Muscle of arm (tissue), 12 donors: ENCODE results near the gene SUPT4H1. TPM values are rescaled to one million over a fixed set of nuclear protein-coding genes. Genes with fewer than 3 reads are reported as not detected.

Source experiments
- DNase-seq: peaks from one replicate; pipeline ENCODE4 v3.0.0-alpha.2; 2013
- polyA plus RNA-seq, 12 donors: library from polyadenylated mRNA; unstranded; fragments of 120-200 nt; gene quantifications; one replicate each; pipeline ENCODE4 v1.2.1, GENCODE V29; 2013; ENCODE audit not compliant: insufficient read length in 12 of 12

SUPT4H1 gene
- polyA plus RNA-seq, 12 donors = 70.2 to 104 (median 87.3) TPM; not detected in 1

DNA sequence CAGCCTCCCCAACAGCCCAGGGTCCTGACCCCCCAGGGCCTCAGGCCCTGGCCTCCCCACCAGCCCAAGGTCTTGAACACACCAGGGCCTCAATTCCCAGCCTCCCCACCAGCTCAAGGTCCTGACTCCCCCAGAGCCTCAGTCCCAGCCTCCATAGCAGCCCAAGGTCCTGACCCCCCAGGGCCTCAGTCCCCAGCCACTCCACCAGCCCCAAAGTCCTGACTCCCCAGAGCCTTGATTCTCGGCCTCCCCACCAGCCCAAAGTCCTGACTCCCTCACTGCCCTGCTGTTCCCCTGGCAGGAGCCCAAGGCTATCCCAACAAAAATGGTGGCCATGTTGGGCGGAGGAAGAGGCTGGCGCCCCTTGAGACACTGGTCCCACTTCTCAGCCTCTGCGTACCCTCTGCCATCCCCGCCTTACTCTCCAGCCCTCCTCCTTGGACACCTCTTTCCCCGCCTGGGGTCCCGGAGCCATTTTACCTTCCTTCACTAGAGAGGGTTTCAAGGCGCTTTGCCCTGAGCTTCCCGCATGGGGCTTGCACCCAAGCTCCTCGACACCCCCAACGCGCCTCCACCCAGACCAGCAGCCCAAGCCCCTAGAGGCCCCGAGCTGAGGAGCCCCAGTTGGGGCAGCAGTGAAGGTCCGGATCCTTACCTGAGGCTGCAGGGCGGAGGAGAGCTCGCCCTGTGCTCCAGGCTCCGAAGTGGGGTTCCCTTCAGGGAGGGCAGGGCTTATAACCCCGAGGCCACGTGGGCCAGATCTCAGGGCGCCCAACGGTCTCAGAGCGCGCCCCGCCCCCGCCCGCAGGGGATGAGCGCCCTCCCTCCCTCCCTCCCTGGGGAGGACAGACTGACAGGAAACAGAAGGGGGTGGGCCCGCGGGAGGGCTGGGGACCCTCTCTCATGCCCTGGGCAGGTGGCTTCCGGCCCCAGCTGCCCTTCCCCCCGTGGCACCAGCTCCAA, 19.9 kb downstream of the SUPT4H1 start:
- no peak for DNase-seq

DNA sequence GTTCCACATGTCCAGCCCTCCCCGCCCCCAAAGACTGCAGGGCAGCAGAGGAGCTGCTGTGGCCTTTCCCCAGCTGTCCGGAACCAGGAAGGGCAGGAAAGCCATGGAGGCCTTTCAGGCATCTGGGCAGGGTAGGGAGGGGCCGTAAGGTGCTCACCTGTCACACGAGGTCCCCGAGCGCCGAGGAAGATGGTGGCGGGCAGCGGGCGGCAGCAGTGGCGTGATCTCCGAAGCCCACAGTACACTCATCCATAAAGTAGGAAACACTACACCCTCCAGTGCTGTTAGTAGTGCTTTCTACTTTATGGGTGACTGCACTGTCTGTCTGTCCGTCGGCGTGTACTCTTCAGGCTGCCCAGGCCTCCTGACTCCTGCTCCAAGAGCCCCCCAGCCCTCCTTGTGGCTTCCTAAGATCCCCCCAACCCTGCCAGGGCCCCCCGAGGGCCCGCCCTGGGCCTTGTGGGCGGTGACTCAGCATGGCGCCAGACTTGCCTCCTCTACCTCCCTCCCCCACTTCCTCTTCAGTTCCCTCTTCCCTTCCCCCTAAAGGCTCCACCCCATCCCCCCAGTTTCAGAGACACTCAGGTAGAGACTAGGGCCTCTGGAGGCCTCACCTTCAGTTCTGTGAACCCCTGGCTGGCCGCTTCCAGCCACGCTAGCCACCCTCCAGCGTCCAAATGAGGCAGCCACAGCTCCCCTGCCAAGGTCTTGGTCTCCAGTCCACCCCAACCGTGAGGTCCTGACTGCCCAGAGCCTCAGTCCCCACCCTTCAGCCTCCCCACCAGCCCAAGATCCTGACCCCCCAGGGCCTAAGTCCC, 20.8 kb downstream of the SUPT4H1 start:
- DNase-seq = no peak

DNA sequence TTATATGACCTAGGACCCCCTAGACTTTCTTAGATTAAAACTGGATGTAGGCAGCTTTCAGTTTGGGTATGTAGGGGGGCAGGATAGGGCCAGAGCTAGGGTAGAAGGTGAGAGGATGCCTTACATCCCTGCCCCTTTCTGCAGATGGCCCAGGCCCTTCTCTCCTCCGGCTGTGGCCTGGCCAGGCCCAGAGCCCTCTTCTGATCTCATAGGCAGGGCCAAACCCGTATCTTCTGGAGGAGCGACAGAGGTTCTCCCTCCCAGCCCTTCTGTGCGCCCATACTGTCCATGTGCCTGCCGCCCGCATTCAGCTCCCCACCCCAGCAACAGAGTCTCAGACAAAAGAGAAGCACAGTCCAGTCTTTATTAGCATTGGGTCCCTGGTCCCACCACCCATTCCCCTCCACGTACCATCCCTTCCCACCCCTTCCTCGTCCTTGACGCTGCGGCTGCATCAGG, 21.4 kb downstream of the SUPT4H1 start:
- DNase-seq = no peak

DNA sequence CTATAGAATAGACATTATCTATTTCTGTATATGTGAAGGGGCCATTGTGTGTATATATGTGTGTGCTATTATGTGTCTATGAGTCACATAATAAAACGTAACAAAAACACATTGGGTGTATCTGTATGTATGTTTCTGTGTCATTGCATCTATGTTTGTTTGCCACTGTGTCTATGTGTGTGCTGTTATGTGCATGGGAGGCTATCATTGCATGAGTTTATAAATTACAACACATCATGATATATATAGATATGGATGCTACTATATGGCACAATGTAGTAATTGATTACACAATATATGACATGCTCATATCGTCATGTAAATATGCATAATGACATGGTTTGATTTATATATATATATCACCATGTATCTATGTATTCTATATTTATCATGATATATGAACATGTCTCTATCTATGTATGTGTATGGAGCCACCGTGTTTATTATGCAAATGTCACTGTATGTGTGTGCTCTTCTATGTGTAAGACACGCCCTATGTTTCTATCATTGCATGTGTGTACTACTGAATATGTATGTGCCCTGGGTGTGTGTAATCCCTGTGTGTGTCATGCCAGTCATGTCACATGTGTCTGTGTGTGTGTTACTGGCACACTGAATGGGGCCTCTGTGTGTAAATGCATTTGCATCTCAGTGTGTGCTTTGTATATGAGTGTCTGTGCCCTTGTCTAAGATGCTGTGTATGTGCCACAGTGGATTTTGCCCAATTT, 22.0 kb downstream of the SUPT4H1 start:
- no peak for DNase-seq

DNA sequence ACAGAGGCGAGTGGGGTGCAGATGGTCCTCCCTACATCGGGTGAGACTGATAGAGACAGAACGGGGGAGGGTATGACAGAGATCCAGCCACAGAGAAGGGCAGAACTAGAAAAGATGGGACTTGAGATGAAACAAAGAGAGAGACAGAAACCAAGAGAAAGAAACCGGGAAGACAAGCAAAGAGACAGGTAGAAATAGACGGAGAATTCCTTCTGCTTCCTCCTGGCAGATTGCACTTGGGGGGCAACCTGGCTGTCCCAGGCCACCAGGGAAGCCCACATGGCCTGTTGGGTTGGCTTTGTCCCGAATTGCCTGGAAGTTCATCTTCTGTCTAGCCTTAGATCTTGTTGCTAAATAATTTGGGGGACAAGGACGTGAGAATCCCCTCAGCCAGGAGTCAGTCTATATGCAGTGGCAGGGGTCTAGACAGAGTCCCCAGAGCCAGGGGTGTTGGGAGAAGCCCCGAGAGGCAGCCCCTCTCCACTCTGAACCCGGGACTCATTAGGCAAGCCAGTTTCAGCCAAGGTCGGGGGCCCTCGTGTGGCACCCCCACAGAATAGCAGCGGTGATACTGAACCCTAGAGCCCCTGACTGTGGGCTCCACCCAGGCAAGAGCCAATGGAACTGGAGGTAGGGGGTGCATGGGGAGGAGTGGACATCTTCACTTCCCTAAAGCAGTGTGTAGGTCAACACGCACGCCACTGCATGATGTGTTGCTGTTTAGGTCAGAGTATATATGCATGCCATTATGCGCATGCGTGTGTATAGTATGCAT, 22.8 kb downstream of the SUPT4H1 start:
- no peak for DNase-seq

DNA sequence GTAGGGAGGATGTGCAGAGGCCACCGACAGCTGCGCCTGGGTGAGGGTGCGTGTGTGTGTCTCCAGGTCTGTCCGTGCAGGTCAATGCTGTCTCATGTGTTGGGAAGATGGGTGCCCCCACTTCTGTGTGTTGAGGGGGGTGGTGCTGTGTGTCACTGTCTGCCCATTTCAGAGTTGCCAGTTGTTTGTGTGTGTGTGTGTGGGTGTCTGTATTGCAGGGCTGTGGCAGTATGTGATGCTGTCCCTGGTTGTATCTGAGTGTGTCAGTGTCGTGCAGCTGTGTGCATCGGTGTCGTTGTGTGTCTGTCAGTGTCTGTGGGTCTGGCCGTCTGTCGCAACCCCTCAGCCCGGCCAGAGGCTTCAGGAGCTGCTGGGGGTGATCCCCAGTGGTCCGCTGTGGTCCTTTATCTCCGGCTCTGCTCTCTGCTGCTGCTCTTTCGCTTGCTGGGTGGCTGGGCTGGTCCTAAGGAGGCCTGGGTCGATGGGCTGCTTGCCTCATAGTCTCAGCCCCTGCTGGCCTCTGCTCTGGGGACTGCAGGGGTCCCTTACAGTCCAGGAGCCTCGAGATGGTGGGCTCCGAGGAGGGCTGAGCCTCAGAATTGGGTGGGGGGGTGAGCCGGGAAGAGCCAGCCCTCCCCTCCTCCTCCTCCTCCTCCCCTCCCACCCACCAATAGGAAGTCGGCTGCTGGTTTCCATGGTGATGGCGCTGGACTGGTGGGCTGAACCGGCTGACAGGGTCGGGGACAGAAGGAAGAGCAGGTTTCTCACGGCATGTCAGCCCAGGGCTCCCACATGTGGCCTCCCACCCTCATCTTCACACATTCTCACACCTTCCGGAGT, 23.6 kb downstream of the SUPT4H1 start, which contains the start of gene TSPOAP1:
Gene TSPOAP1 (minus strand): TSS at position 601 of the 840 bp plus-strand sequence. CDS start 875 bp downstream, outside the sequence.
- no peak for DNase-seq

DNA sequence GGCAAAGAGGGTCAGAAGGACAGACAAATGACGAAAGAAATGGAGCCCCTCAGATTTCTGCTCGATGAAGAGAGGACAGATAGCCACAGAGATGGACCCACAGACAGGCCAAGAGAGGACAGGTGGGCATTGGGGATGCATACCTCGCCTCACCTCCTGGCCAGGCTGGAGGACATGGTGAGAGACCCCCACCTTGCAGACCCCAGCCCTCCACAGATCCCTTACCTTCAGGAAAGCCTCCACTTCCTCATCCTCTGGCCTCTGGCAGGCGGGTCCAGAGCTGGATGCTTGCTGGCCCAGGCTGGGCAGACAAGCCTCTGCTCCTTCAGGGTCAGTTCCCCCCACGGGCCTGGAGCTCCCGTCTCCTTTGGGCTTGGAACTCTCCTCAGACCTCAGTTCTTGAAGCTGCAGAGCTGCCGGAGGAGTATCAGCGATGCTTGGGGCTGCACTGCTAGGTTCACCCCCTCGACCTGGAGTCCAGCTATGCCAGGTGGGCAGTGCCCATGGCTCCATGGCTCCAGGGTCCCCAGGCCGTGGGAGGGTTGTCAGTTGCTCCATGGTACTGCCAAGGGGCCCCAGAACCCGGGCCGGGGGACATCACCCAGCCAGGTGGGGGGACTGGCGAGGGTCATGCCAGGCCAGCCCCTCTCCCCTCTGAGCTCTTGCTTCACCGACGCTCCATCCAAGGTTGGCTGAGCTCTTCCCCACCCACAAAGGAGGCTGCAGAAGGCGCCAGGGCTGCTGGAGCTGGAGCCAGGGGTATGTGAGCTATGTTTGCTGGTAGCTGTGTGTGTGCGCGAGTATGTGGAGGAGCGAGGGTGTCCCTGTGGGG, 24.4 kb downstream of the SUPT4H1 start:
- DNase-seq = no peak

DNA sequence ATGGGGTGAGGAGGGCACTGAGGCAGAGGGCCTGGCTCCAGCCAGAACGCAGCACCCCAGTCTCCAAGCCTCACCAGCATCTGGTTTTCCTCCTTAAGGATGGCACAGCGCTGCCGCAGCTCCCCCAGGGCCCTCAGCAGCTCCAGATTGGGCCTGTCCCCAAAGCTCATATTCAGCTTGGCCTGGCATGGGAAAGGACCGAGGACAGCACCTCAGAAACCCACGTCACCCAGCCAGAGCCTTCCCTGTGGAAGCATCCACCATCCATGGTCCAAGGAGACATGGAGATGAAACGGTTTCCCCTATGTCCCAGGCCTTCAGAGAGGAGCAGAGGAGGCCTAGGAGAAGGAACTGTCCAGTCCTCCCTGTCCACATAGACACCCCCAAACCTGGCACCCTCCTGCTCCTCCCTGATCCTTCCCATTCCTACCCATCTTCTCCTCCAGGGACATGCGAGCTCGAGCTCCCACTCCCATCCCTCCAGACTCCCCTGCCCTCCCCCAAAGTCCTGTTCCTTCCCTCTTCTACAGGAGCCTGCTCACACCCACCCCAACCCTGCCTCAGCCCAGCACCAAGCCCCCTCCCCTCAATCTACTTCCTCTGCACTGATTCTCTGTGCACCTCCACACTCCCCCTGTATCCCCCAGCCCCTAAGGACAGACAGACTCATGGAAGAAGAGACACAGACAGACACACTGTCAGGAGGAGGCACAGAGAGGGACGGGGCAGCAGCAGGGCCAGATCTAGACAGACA, 25.2 kb downstream of the SUPT4H1 start:
- no peak for DNase-seq

DNA sequence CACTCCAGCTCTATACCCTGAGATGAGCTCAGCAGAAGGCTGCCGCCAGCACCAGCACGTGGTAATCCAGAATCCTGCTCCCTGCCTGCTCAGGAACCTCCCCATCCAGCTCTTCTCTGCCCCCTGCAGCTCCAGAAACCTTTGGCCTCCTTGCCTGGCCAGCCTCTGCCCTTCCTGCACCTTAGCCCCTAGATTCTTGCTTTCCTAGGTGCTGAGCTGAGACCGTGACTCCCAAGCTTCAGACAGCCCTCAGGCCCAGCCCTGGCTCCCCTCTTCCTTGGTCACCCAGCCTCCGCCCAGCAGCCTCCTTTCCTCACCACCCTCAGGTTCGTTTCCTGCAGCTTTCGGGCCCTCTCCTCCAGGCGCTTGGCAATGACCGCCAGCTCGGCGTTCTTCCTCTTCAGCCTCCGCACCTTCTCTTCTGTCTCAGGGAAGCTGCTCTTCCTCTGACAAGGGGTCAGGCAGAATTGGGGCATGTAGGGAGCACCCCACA, 26.0 kb downstream of the SUPT4H1 start:
- DNase-seq = no peak

DNA sequence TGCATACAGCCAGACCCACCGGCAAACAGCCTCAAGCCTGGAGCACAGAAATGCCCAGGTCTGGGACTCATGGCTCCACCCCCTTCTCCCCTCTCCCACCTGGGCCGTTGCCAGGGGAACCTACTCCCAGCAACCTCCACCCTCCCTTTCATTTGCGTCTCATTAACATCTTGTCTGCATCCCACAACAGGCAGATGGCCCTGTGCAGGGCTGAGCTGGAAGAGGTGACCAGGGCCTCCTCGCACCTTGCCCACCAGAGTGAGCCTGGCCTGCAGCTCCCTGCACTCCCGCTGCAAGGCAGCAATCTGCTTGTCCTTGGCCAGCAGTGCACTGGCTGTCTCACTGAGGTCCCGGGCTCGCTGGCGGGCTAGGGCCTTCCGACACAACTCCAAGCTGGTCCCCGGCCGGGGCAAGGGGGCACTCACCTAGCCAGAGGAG, 26.7 kb downstream of the SUPT4H1 start:
- DNase-seq = no peak

DNA sequence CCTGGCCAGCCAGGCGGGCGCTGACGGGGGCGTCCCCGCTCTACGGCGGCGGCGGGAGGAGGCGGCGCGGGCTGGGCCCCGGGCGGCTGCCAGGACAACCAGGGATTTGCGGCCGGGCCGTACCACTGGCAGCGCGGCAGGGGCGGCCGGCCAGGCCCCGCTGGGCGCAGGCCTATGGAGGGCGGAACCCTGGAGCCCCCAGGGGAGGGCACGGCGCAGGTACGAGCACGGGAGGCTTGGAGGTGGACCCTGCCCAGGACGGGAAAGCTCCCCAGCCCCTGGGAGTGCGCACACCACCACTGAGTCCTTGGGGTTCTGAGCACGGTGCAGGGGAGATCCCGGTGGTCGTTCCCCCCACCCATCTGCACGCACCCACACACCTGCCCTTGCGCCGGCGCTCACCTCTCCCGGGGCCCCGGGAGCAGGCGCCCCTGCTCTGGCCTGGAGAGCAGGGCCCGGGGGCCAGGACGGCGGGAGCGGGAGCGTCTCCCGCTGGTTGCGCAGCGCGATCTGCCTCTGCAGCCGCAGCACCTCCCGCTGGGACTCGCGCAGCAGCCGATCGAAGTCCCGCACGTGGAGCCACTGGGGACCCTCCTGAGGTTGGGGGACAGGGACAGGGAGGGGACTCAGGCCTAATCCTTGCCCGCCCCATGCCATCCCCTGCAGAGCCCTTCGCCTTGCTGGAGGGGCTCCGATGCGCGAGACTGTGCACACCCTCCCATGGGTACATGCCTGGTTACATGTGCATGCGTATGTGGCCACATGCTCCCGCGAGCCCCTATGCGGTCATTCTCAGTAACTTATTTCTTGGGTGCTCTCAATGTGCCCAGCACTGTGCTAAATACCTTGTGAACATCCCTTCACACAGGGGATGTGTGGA, 27.4 kb downstream of the SUPT4H1 start:
- DNase-seq = no peak

DNA sequence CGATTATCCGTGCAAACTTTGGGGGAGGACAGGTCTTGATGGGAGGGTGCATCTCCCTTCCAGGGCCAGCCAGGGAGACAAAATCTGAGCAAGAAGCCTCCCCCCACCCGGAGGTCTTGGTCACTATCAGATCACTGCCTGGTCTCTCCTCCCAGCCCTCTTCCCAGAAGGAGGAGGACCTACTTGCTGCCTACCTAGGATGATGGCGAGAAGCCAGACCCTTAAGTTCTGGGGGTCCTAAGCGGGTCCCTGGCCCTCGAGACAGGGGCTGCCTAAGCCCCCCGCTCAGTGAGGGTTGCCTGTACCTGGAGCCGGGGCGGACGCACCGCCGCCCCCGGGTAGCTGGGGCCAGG, 28.0 kb downstream of the SUPT4H1 start:
- no peak for DNase-seq

DNA sequence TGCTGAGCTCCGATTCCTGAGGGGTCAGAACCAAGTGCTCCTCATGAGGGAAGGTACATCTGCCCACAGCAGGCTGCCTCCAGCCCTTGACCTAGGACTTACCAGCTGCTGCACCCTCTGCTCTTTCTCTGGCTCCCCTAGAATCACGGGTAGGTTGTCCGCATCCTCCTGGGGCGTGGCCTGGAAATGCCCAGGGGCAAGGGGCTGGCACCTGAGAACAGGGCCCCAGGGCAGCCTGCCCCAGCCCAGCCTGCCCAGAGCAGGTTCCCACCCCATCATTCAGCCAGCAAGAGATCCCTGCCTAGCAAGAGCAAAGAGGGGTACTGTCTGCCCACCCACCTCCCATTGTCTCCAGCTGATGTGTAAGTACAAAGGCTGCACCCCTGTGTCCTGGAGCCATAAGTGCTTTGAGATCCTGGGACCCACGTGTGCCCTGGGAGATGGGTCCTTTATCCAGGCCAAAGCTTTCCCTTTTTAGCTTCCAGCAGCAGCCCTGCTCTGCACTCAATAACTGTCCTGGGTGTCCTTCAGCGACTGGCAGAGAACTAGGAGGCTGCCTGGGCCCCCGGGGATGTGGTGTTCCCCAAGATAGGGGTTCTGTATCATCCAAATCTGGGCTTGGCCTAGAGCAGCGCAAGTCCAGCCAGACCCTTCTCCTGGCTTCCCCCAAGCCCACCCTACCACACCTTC, 28.5 kb downstream of the SUPT4H1 start:
- no peak for DNase-seq

DNA sequence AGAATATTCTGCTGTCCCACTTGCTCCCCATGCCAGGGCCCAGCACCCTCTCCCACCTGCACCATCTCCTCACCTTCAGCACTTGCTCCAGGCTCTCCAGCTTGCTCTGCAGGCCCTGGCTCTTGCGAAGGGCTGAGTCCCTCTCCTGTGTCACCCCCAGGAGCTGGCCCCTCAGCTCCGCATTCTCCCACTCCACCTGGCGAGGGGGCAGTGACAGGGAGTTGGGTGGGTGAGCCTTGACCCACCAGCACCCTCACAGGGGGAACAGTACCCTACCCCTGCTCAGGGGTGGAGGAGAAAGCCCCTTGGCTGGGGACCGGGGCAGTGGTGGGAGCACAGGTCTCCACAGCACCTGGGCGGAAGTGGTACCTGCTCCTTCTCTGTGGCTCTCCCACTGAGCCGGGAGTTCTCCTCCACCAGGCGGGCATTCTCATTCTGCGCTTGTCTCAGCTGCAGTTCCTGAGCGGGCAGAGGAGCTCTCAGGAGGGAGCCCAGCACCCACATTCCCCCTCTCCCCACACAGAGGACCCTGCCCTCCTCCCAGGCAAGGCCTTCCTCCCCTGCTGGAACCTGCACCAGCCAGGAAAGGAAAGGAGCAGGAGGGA, 29.3 kb downstream of the SUPT4H1 start:
- DNase-seq = no peak

DNA sequence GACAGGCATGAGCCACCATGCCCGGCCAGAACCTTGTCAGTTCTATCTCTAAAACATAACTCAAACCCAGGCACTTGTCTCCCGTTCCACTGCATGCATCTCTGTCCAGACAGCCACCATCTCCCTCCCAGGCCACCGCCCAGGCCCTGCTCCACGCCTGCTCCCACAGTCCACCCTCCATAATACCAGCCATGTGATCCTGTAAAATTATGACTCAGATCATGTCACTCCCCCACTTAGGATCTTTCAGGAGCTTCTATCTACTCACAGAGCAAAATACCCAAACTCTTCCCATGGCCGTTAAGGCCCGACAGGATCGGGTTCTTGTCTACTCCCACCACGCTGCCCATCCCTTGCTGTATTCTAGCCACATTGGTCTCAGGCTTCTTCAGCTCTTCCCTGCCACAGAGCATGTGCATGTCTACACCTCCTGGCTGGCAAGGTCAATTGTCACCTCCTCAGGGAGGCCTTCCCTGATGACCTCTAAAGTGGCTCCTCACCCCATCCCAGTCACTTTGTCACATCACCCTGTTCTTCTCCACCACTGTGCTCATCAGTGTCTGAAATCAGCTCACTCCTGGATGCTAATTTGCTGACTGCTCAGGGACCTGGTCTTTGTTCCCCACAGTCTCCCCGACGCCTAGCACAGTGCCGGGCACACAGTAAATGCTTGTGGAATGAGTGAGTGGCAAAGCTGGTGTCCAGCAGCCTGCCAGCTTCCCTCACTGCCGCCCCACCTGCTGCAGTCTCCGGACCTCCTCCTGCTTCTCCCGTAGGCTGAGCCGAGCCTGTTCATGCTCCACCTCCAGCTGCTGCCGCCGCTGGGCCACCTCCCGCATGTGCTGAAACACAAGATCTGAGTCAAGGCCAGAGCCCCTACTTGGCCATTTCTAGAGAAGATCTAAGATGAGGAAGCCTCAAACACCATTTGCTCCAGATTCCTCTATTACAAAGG, 30.2 kb downstream of the SUPT4H1 start:
- no peak for DNase-seq
